Measurements from ENCODE around the gene PPFIA1.

The PPFIA1 gene

GRCh38 chr11:70270104-70270876 is at the start of gene PPFIA1:
TSS of gene PPFIA1 (plus strand) at chr11:70270690. CDS start at chr11:70272173, 1,483 bp downstream.
- DNase-seq: peak; percentile 84 to 85

- no peak for DNase-seq
These were observed 49.6 kb upstream of the PPFIA1 start for GRCh38 chr11:70220920-70221319.

GRCh38 chr11:70225681-70226177 is 44.8 kb upstream of the PPFIA1 start:
- DNase-seq: no peak

GRCh38 chr11:70226183-70226582 is 44.3 kb upstream of the PPFIA1 start:
- no peak for DNase-seq

- no peak for DNase-seq
These were observed 43.5 kb upstream of the PPFIA1 start for GRCh38 chr11:70226967-70227366.

DNA sequence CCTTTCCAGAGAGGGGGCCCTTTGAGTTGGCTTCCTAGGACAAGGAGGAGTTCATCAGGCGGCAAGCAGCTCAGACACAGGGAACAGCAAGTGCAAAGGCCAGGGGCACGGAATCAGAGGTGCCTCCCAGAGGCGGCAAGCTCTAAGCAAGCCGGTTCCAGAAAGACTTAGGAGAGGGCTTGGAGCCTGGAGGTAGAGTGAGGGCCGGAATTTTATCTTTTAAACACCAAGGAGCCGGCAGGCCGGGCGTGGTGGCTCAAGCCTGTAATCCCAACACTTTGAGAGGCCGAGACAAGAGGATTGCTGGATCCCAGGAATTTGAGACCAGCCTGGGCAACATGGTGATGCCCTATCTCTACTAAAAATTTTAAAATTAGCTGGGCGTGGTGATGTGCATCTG is 40.8 kb upstream of the PPFIA1 start:
- no peak for DNase-seq

DNA sequence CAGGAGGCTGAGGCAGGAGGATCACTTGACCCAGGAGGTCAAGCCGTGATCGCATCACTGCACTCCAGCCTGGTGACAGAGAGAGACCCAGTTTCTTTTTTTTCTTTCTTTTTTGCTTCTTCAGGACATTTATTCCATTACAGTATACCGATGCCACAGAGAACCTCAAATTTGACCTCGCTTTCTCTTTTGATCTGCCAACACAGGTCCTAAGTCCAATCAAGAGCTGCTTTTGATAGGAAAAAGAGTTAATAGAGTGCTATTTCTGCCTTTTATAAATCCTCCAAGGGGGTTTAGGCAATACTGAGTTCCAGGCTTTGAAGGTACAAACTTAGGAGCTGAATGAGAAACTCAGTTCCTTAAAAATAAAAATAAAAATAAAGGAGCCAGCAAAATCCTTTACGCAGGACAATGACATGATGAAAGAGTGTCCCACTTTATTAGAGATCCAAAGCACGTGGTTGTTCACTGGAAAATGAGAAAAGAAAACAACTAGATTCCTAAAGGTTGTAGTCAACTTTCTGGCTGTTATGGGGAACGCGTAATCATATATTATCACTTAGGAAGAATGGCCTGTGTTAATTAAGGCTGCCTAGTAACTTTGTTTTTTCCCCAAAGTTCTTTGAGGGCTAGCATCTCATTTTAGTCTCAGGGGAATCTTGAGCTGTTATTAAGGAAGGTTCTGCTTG is 40.2 kb upstream of the PPFIA1 start:
- DNase-seq: no peak

- no peak for DNase-seq
These were observed 39.4 kb upstream of the PPFIA1 start for GRCh38 chr11:70230840-70231710.

GRCh38 chr11:70233034-70233433 is 37.5 kb upstream of the PPFIA1 start:
- DNase-seq: no peak

- no peak for DNase-seq
These were observed 37.0 kb upstream of the PPFIA1 start for GRCh38 chr11:70233511-70233934.

DNA sequence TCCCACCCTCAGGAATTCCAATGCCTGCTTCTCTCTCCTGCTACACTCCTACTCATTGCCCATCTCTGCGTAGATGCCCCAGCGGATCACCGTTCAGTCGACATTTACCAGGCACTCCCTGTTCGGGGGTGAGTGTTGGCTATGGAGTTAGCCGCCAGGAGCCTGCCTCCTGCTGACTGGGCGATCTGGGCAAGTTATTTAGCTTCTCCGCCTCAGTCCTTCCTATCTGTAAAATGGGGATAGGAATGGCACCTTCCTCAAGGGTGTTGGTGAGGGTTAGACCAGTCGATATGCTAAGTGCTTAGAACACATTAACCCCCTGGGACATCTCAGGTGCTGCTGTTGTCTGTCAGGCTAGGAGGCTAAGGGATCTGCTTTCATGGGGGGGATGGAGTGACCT is 36.5 kb upstream of the PPFIA1 start:
- DNase-seq: no peak

- DNase-seq: no peak
These were observed 30.2 kb upstream of the PPFIA1 start for GRCh38 chr11:70240337-70240736.

DNA sequence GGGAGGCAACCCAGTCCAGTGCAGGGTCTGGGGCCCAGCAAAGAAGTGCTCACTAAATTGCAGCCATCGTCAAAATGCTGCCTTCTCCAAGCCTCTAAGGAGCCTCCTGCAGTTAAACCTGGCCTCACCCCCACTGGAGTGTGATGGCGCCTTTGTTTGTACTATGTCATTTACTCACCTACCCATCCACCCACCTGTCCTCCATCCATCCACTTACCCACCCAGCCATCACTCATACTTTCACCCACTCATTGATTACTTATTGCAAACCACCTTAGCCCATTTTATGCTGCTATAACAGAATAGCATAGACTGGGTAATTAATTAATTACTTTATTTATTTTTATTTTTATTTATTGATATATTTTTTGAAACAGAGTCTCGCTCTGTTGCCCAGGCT is 28.8 kb upstream of the PPFIA1 start:
- no peak for DNase-seq

DNA sequence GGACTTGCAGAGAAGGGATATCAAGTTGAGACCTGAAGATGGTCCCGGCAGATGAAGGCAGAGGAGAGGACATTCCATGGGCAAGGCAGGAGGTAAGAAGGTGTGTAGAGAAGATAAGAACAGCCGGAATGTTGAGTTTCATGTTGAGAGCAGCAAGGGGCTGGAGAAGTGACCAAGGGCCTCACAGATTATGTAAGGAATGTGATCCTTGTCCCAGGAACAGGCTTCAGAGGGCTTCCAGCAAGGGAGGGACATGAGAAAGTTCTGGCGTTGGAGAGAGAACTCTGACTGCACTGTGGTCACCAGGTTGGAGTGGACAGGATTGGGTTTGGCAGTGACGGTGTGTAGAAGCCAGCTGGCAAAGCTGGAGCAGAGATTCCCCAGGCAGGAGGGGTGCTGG is 27.6 kb upstream of the PPFIA1 start:
- DNase-seq: no peak

DNA sequence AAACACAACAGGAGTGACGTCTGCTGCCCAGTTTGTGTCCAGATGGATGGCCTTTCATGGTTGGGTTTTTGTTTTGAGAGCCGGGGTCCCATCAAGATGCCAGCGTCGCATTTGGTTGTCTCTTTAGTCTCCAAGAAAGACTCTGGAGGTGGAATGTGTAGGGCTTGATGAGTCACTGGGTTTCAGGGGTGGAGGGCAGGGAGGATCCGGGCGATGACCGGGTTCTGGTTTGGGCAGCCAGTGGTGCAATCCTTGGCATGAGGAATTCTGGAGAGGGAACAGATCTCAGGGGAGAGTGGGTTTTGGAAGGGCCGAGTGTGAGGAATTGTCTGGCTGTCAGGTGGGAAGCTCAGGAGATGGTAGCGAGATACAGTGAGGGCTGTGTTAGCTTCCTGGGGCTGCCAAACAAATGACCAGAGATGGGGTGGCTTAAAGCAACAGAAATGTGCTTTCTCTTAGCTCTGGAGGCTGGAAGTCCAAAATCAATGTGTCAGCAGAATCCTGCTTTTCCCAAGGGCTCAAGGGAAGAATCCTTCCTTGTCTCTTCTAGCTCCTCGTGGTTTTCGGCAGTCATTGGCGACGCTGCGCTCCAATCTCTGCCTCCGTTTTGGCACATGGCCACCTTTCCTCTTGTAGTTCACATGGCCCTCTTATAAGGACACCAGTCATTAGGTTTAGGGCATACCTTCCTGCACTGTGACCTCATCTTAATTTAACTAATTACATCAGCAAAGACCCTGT is 26.4 kb upstream of the PPFIA1 start:
- DNase-seq: no peak

- DNase-seq: no peak
These were observed 25.8 kb upstream of the PPFIA1 start for GRCh38 chr11:70244698-70245097.

GRCh38 chr11:70246196-70246595 is 24.3 kb upstream of the PPFIA1 start:
- no peak for DNase-seq

GRCh38 chr11:70247042-70247709 is 23.3 kb upstream of the PPFIA1 start:
- DNase-seq: no peak

DNA sequence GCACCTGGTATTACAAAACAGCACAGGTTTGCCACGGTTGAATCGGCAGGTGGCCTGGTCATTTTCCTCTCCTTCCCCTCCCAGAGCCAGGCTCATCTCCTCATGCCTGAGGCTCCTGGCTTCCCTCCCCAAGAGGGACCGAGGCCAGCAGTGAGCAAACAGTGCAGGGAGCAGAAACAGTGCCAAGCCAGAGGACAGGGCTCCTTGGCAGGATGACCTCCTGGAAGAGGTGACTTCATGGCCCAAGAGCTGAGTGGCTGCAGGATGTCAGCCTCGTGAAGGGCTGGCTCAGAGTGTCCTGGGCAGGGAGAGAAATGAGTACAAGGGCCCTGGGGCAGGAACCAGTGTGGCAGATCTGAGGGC is 22.8 kb upstream of the PPFIA1 start:
- DNase-seq: no peak

GRCh38 chr11:70250876-70251658 is 19.4 kb upstream of the PPFIA1 start:
- DNase-seq: no peak

DNA sequence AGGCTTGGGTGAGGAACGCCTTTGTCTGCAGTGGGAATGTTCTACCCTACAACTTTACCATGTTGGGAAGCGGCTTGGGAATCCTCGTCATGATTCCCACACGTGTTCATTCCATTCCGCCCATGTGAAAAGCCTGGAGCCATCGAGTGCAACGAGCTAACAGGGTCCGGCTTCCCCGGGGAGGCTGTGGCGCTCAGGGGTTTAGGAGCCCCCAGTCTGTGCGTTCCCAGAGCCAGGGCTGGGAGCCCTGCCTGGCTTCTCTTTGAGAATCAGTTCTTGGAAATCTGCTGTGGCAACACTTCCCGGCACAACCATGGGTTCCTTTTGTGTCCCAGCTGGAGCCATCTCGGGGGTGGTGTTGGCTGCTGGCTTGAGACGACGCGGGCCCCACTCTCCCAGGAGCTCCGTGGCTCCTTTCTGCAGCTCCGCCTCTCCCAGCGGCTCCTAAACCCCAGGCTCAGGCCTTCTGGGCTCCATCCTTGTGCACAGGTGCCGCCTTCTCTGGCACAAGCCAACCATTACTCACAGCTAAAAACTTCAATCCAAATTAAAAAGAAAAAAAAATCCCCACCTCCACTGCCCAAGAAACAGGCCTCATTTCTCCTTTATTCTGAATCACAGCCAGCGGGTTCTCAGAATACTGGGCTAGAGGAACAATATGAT is 18.7 kb upstream of the PPFIA1 start:
- no peak for DNase-seq

Data from AML-193 (cell line).